GM12878 (cell line): ENCODE data around the gene TSC2.

Experiments used
- CBX5 ChIP-seq: sonication (generic); IDR thresholded peaks from 2 replicates; pipeline ENCODE4 v1.6.1; 2016; ENCODE audit warnings: low read depth, moderate library complexity, mild to moderate bottlenecking, inconsistent platforms
- CEBPB ChIP-seq, 2 experiments: fragments of 150-350 bp in 1 of 2; IDR thresholded peaks; 2 replicates each; pipeline ENCODE4 v1.6.1; 2012 to 2014; ENCODE audit warnings: low read depth in 2 of 2, low read length in 2 of 2, borderline replicate concordance in 1 of 2, inconsistent platforms in 1 of 2
- CHD1 ChIP-seq: IDR thresholded peaks from 2 replicates; pipeline ENCODE4 v1.6.1; 2012; ENCODE audit warnings: low read depth, low read length, improper control_type of control experiment
- CTCF ChIP-seq, 3 experiments: IDR thresholded peaks in 2 of 3; conservative IDR thresholded peaks in 1 of 3; 2 replicates each; pipeline ENCODE4 v1.5.1; 2011; ENCODE audit warnings: low read depth in 3 of 3, low read length in 3 of 3, mild to moderate bottlenecking in 3 of 3, control low read depth in 2 of 3, moderate library complexity in 2 of 3, inconsistent platforms in 1 of 3, mixed read lengths in 1 of 3; ENCODE audit not compliant: control insufficient read depth in 2 of 3, insufficient read depth in 1 of 3; ENCODE audit errors: extremely low read depth in 1 of 3
- EP300 ChIP-seq, 2 experiments: fragments of 150-350 bp in 1 of 2; IDR thresholded peaks; 2 replicates each; pipeline ENCODE4 v1.6.1; 2011 to 2012; ENCODE audit warnings: low read depth in 2 of 2, low read length in 2 of 2, borderline replicate concordance in 1 of 2, improper control_type of control experiment in 1 of 2, inconsistent platforms in 1 of 2; ENCODE audit not compliant: control insufficient read depth in 1 of 2
- IKZF1 ChIP-seq: fragments of 450-650 bp; conservative IDR thresholded peaks from 2 replicates; pipeline ENCODE4 v1.6.1; 2017; ENCODE audit warnings: antibody characterized with exemption, mild to moderate bottlenecking
- NFYA ChIP-seq: IDR thresholded peaks from 2 replicates; pipeline ENCODE4 v1.6.1; 2011; ENCODE audit warnings: low read depth, mild to moderate bottlenecking, low read length, improper control_type of control experiment, borderline replicate concordance
- NRF1 ChIP-seq: conservative IDR thresholded peaks from 2 replicates; pipeline ENCODE4 v1.6.1; 2011; ENCODE audit warnings: mild to moderate bottlenecking, low read depth, low read length, improper control_type of control experiment
- POLR2AphosphoS5 ChIP-seq: IDR thresholded peaks from 2 replicates; pipeline ENCODE4 v1.6.1; 2011; ENCODE audit warnings: mild to moderate bottlenecking, low read length, inconsistent platforms
- RAD21 ChIP-seq: IDR thresholded peaks from 2 replicates; pipeline ENCODE4 v1.6.1; 2011; ENCODE audit warnings: mild to moderate bottlenecking, low read depth, low read length, moderate library complexity; ENCODE audit not compliant: insufficient read depth
- SIX5 ChIP-seq: IDR thresholded peaks from 2 replicates; pipeline ENCODE4 v1.6.1; 2011; ENCODE audit warnings: mild to moderate bottlenecking, low read depth, low read length, moderate library complexity; ENCODE audit not compliant: severe bottlenecking
- SREBF2 ChIP-seq: IDR thresholded peaks from 2 replicates; pipeline ENCODE4 v1.6.1; 2012; ENCODE audit warnings: mild to moderate bottlenecking, low read length
- TAF1 ChIP-seq: IDR thresholded peaks from 2 replicates; pipeline ENCODE4 v1.6.1; 2011; ENCODE audit warnings: mild to moderate bottlenecking, low read depth, low read length, borderline replicate concordance

DNA sequence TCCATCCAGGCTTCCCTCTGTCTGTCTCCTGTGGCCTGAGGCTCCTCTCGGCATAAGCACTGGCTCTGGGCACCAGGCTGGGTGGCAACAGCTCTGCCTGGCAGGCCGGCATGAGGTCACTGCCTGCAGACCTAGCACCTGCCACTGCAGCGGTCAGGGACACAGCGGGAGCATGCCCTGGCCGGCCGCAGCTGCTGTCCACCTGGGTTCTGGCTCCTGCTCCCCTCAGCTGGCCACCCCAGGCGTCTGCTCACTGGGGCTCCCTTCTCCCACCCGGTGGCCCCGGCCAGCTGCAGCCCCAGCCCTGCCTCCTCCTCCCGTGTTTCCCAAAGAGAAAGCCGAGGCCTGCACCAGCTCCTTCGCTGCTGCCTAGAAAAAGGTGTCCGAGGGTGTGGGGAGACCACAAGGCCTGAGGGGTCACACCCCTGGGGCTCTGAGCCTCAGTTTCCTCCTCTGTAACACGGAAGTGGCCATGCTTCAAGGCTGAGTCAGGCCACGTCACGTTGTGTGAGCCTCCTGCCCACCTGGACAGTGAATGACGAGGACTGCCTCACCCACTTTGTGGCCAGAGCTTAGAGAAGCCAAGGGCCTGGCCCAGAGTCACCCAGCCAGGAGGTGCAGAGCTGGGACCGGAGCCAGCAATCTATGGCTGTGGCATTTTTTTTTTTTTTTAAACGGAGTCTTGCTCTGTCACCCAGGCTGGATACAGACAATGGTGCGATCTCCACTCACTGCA, 6.8 kb upstream of the TSC2 start:
- no peak for TF ChIP-seq CTCF (IDR thresholded peaks at IDR 0.05 in 2 of 3, conservative IDR thresholded peaks at IDR 0.05 in 1 of 3; ENCODE audit: control insufficient read depth in 2 of 3, extremely low read depth in 1 of 3, insufficient read depth in 1 of 3, low read depth in 3 of 3, low read length in 3 of 3)
- no peak for TF ChIP-seq POLR2AphosphoS5
- no peak for TF ChIP-seq NRF1
- no peak for TF ChIP-seq IKZF1
- no peak for TF ChIP-seq EP300 (IDR thresholded peaks at IDR 0.05; ENCODE audit: borderline replicate concordance in 1 of 2, control insufficient read depth in 1 of 2, low read depth in 2 of 2, low read length in 2 of 2)
- TF ChIP-seq SREBF2, result no peak
- TF ChIP-seq NFYA, result no peak
- no peak for TF ChIP-seq CEBPB (IDR thresholded peaks at IDR 0.05; ENCODE audit: borderline replicate concordance in 1 of 2, low read depth in 2 of 2, low read length in 2 of 2)
- no peak for TF ChIP-seq TAF1
- TF ChIP-seq CHD1, result no peak
- no peak for TF ChIP-seq SIX5
- no peak for TF ChIP-seq RAD21
- TF ChIP-seq CBX5, result no peak
